A673 (cell line): Measurements from ENCODE around the gene SLIT3. TPM values are rescaled to one million over a fixed set of nuclear protein-coding genes. Genes with fewer than 3 reads are reported as not detected.

Experiments used
- BruUV-seq: library from RNA; stranded (reverse); fragments of 400-500 nt; replicated peaks from 2 replicates; lab custom pipeline; 2021; lab: Mats Ljungman, UMichigan
- CTCF ChIA-PET: fragments of 300-600 bp; sonication (Branson Sonifier 250); formaldehyde crosslinking; loops from one replicate; lab custom pipeline; 2022; ENCODE audit warnings: antibody characterized with exemption; lab: Charles Lee
- POLR2A ChIA-PET: fragments of 300-600 bp; sonication (Branson Sonifier 250); formaldehyde crosslinking; loops from one replicate; lab custom pipeline; 2022; ENCODE audit warnings: antibody characterized with exemption; ENCODE audit not compliant: low non-redundant PET; lab: Charles Lee
- DNase-seq: peaks from one replicate; pipeline ENCODE4 v3.0.0-alpha.2; 2015; ENCODE audit warnings: low spot score
- H3K27ac ChIP-seq: fragments of 200-600 bp; sonication (generic); 2 replicates; pipeline ENCODE4 v1.5.1; 2016; ENCODE audit warnings: mixed run types, low read depth, mild to moderate bottlenecking, mixed read lengths, antibody characterized with exemption, low read length; ENCODE audit not compliant: poor library complexity, severe bottlenecking
- H3K27me3 ChIP-seq: fragments of 200-600 bp; sonication (generic); replicated peaks from 2 replicates; pipeline ENCODE4 v1.6.1; 2017; ENCODE audit warnings: mixed run types, low read depth, mild to moderate bottlenecking, mixed read lengths, antibody characterized with exemption, low read length; ENCODE audit not compliant: insufficient read depth, poor library complexity
- H3K36me3 ChIP-seq: fragments of 200-600 bp; sonication (generic); 2 replicates; pipeline ENCODE4 v1.6.1; 2016; ENCODE audit warnings: mixed run types, mild to moderate bottlenecking, mixed read lengths, antibody characterized with exemption, low read length; ENCODE audit not compliant: insufficient read depth, poor library complexity, severe bottlenecking
- H3K4me1 ChIP-seq: fragments of 200-600 bp; sonication (generic); 2 replicates; pipeline ENCODE4 v1.6.1; 2017; ENCODE audit warnings: mixed run types, mild to moderate bottlenecking, mixed read lengths, antibody characterized with exemption, low read length; ENCODE audit not compliant: insufficient read depth, poor library complexity, severe bottlenecking
- H3K4me3 ChIP-seq: fragments of 200-600 bp; sonication (generic); 2 replicates; pipeline ENCODE4 v1.5.1; 2016; ENCODE audit warnings: low read depth, mixed run types, mild to moderate bottlenecking, mixed read lengths, low read length; ENCODE audit not compliant: poor library complexity, severe bottlenecking
- H3K9me3 ChIP-seq: fragments of 200-600 bp; sonication (generic); 2 replicates; pipeline ENCODE4 v1.6.1; 2016; ENCODE audit warnings: mixed run types, low read depth, mild to moderate bottlenecking, mixed read lengths, antibody characterized with exemption, low read length; ENCODE audit not compliant: poor library complexity, severe bottlenecking
- EZH2 ChIP-seq: fragments of 200-600 bp; sonication (generic); IDR thresholded peaks from 2 replicates; pipeline ENCODE4 v1.6.1; 2017; ENCODE audit warnings: borderline replicate concordance, low read depth, mild to moderate bottlenecking, mixed read lengths, antibody characterized with exemption, low read length; ENCODE audit not compliant: poor library complexity, severe bottlenecking
- intact Hi-C: fragments of 100-400 bp; cut with micrococcal nuclease; formaldehyde crosslinking; loops from one replicate; pipeline ENCODE4 v1.10.0; 2022; ENCODE audit not compliant: unreplicated experiment
- total RNA-seq: library from RNA; stranded (reverse); gene quantifications from 2 replicates; pipeline ENCODE4 v1.2.3, GENCODE V29; 2021
- TF ChIP-seq, protein P1 (sequence below): fragments of 300-800, 200-600 bp; sonication (generic); conservative IDR thresholded peaks from 2 replicates; pipeline ENCODE4 v1.5.1; 2017; ENCODE audit warnings: low read depth, mild to moderate bottlenecking, antibody characterized with exemption, low read length, moderate library complexity, mixed read lengths

The SLIT3 gene
- total RNA-seq, 1 experiment from 2014 or later: not detected

DNA sequence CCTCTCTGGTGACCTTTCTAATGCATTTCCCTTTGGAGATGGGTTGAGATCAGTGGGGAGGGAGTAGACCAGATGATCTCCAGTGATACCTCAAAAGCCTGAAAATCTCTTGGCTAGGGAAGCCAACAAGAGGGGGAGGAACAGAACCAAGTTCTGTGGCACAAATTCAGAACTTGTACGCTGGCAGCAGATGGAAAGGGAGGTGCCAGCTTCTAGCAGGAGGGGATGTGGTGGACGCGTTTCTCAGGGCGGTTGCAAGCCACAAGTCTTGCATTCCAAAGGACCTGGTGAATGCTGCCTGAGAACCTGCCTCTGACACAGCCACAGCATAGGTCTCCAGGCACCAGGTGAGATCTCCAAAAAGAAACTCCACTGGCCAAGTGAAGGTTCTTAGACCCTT is 13.4 kb downstream of the SLIT3 start:
- CTCF ChIA-PET: no interaction called here
- POLR2A ChIA-PET: no interaction called here
- BruUV-seq: no TSS peak
- H3K4me3 ChIP-seq: no peak overlapping the region
- no peak overlapping the region for H3K27ac ChIP-seq
- DNase-seq: no peak
- intact Hi-C loops: no loop called here
- TF ChIP-seq, protein P1, sequence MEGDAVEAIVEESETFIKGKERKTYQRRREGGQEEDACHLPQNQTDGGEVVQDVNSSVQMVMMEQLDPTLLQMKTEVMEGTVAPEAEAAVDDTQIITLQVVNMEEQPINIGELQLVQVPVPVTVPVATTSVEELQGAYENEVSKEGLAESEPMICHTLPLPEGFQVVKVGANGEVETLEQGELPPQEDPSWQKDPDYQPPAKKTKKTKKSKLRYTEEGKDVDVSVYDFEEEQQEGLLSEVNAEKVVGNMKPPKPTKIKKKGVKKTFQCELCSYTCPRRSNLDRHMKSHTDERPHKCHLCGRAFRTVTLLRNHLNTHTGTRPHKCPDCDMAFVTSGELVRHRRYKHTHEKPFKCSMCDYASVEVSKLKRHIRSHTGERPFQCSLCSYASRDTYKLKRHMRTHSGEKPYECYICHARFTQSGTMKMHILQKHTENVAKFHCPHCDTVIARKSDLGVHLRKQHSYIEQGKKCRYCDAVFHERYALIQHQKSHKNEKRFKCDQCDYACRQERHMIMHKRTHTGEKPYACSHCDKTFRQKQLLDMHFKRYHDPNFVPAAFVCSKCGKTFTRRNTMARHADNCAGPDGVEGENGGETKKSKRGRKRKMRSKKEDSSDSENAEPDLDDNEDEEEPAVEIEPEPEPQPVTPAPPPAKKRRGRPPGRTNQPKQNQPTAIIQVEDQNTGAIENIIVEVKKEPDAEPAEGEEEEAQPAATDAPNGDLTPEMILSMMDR: no peak
- H3K27me3 ChIP-seq: peaks cover 9% of the 10 kb centered on the region
- H3K9me3 ChIP-seq: no peaks in the 10 kb centered on the region
- H3K36me3 ChIP-seq: no peaks in the 10 kb centered on the region
- H3K4me1 ChIP-seq: no peaks in the 10 kb centered on the region

- Histone ChIP-seq H3K4me3 (no peak overlapping the region), H3K9me3 (no peaks in the 10 kb centered on the region), H3K36me3 (no peaks in the 10 kb centered on the region), H3K4me1 (no peaks in the 10 kb centered on the region), H3K27ac (no peak overlapping the region), H3K27me3 (peaks cover 9% of the 10 kb centered on the region)
- intact Hi-C loops: no loop called here
- POLR2A ChIA-PET: no interaction called here
- no peak for TF ChIP-seq EZH2
- TF ChIP-seq, protein P1: no peak
- no TSS peak for BruUV-seq
- DNase-seq: no peak
- CTCF ChIA-PET: interaction anchor here (0.5 kb wide), 2 partner anchors 15 to 49 kb away, joined by 6 to 7 read pairs; no protein-coding TSS in a partner anchor
Observed at GRCh38 chr5:169286572-169287300, 14.2 kb downstream of the SLIT3 start.

GRCh38 chr5:169283887-169284286 is 17.1 kb downstream of the SLIT3 start:
- DNase-seq: no peak
- Histone ChIP-seq H3K27me3 (peaks cover 9% of the 10 kb centered on the region), H3K4me3 (no peak overlapping the region), H3K9me3 (no peaks in the 10 kb centered on the region), H3K4me1 (no peaks in the 10 kb centered on the region), H3K36me3 (no peaks in the 10 kb centered on the region), H3K27ac (no peak overlapping the region)
- TF ChIP-seq, protein P1: no peak
- no peak for TF ChIP-seq EZH2
- BruUV-seq: no TSS peak
- ChIA-PET CTCF (no interaction called here), POLR2A (no interaction called here)
- intact Hi-C loops: no loop called here
